ENCODE measurements around the gene OR5B21.

DNA sequence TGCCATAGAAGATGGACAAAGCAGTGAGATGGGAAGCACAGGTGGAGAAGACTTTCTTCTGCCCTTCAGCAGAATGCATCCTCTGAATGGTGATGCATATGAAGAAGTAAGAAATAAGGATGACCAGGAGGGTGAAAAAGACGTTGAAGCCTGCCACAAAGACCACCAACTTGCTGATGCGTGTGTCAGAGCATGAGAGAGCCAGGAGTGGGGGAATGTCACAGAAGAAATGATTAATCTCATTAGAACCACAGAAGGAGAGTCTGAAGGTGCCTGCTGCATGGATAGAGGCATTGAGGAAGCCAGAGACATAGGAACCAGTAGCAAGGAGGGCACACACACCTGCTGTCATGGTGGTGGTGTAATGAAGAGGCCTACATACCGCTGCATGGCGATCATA, 550 bp downstream of the OR5B21 start:
- TF ChIP-seq CTCF (IDR thresholded peaks at IDR 0.05) (no peak), POLR2A (IDR thresholded peaks at IDR 0.05) (no peak)
